Endothelial cell of umbilical vein (primary cell): ENCODE data around the gene FAM83C. TPM values are rescaled to one million over a fixed set of nuclear protein-coding genes. Genes with fewer than 3 reads are reported as not detected.

Experiments
- BruUV-seq: library from RNA; stranded (reverse); fragments of 400-500 nt; replicated peaks from 2 replicates; lab custom pipeline; 2021; lab: Mats Ljungman, UMichigan
- CTCF ChIA-PET: fragments of 300-600, 350-600 bp; sonication (Branson Sonifier 250); formaldehyde crosslinking; loops from one replicate; lab custom pipeline; 2021; ENCODE audit warnings: antibody characterized with exemption, inconsistent platforms; lab: Charles Lee
- POLR2A ChIA-PET: fragments of 300-600, 350-600 bp; sonication (Branson Sonifier 250); formaldehyde crosslinking; loops from one replicate; lab custom pipeline; 2021; ENCODE audit warnings: antibody characterized with exemption, inconsistent platforms; lab: Charles Lee
- DNase-seq: peaks from one replicate; pipeline ENCODE4 v3.0.0-alpha.2; 2011; ENCODE audit warnings: low read depth, low spot score
- FAIRE-seq: peaks from 2 replicates; lab custom pipeline; 2011; peaks lifted over from hg19 to GRCh38; lab: Jason Lieb, UNC
- H2AFZ ChIP-seq: 2 replicates; pipeline ENCODE4 v1.6.0; 2012; ENCODE audit warnings: low read depth, low read length, control low read depth, inconsistent platforms
- H3K27ac ChIP-seq: 2 replicates; pipeline ENCODE4 v1.5.1; 2011; ENCODE audit warnings: low read depth, mild to moderate bottlenecking, control low read depth, low read length, moderate library complexity; ENCODE audit not compliant: insufficient read depth
- H3K27me3 ChIP-seq, 2 experiments: 2 replicates each; pipeline versions ENCODE4 v1.6.0 to v1.6.1; 2011; ENCODE audit warnings: low read length in 2 of 2, mixed read lengths in 1 of 2; ENCODE audit not compliant: control insufficient read depth in 2 of 2, insufficient read depth in 2 of 2
- H3K36me3 ChIP-seq, 2 experiments: 2 replicates in 1 of 2; 3 replicates in 1 of 2; pipeline ENCODE4 v1.5.1; 2011; ENCODE audit warnings: low read length in 2 of 2, mild to moderate bottlenecking in 1 of 2, moderate library complexity in 1 of 2; ENCODE audit not compliant: control insufficient read depth in 2 of 2, insufficient read depth in 2 of 2; ENCODE audit errors: extremely low read depth in 1 of 2
- H3K4me1 ChIP-seq: 3 replicates; pipeline ENCODE4 v1.5.1; 2011; ENCODE audit warnings: mild to moderate bottlenecking, low read length; ENCODE audit not compliant: control insufficient read depth, insufficient read depth; ENCODE audit errors: extremely low read depth
- H3K4me2 ChIP-seq: 2 replicates; pipeline ENCODE4 v1.6.1; 2011; ENCODE audit warnings: low read length, control low read depth, mixed read lengths; ENCODE audit not compliant: insufficient read depth
- H3K4me3 ChIP-seq, 3 experiments: fragments of 200-600 bp in 1 of 3; sonication (generic), shearing (Covaris generic) in 1 of 3; replicated peaks in 1 of 3; 2 replicates each; pipeline ENCODE4 v1.5.1; 2011 to 2016; ENCODE audit warnings: control low read depth in 3 of 3, low read length in 3 of 3, mild to moderate bottlenecking in 2 of 3, inconsistent platforms in 1 of 3, low read depth in 1 of 3, moderate library complexity in 1 of 3; ENCODE audit not compliant: insufficient read depth in 1 of 3
- H3K79me2 ChIP-seq: 2 replicates; pipeline ENCODE4 v1.6.0; 2012; ENCODE audit warnings: low read length, inconsistent platforms; ENCODE audit not compliant: control insufficient read depth, insufficient read depth
- H3K9ac ChIP-seq: replicated peaks from 2 replicates; pipeline ENCODE3; 2011; ENCODE audit warnings: low read length, control low read depth; ENCODE audit not compliant: insufficient read depth; ENCODE audit errors: extremely low read depth
- H3K9me1 ChIP-seq: replicated peaks from 3 replicates; pipeline ENCODE4 v1.6.0; 2011; ENCODE audit warnings: mild to moderate bottlenecking, low read length; ENCODE audit not compliant: control insufficient read depth, insufficient read depth; ENCODE audit errors: extremely low read depth
- H3K9me3 ChIP-seq: replicated peaks from 2 replicates; pipeline ENCODE4 v1.5.1; 2012; ENCODE audit warnings: low read length, inconsistent platforms; ENCODE audit not compliant: control insufficient read depth, insufficient read depth
- H4K20me1 ChIP-seq: replicated peaks from 2 replicates; pipeline ENCODE3; 2011; ENCODE audit warnings: mild to moderate bottlenecking, low read length; ENCODE audit not compliant: control insufficient read depth, insufficient read depth; ENCODE audit errors: extremely low read depth
- EZH2 ChIP-seq: IDR thresholded peaks from 2 replicates; pipeline ENCODE4 v1.6.1; 2012; ENCODE audit warnings: borderline replicate concordance, low read depth, mild to moderate bottlenecking, moderate library complexity, low read length, inconsistent platforms; ENCODE audit not compliant: severe bottlenecking
- FOS ChIP-seq: IDR thresholded peaks from 2 replicates; pipeline ENCODE4 v1.6.1; 2011; ENCODE audit warnings: mild to moderate bottlenecking, low read length, moderate library complexity, borderline replicate concordance; ENCODE audit not compliant: insufficient read depth
- GATA2 ChIP-seq: IDR thresholded peaks from 2 replicates; pipeline ENCODE4 v1.7.0; 2011; ENCODE audit warnings: low read depth, mild to moderate bottlenecking, moderate library complexity, mixed read lengths, low read length; ENCODE audit not compliant: insufficient read length, insufficient read depth
- JUN ChIP-seq: IDR thresholded peaks from 2 replicates; pipeline ENCODE4 v1.6.1; 2011; ENCODE audit warnings: borderline replicate concordance, low read depth; ENCODE audit not compliant: insufficient read length, insufficient read depth
- MYC ChIP-seq: IDR thresholded peaks from one replicate; pipeline ENCODE4 v1.6.1; 2011; ENCODE audit warnings: mild to moderate bottlenecking, low read depth, low read length
- POLR2A ChIP-seq: IDR thresholded peaks from 2 replicates; pipeline ENCODE4 v1.6.1; 2012; ENCODE audit warnings: low read depth, mild to moderate bottlenecking, control low read depth, low read length
- dilution Hi-C: fragments of 300-500 bp; cut with MboI; formaldehyde crosslinking; loops from one replicate; pipeline ENCODE4 v1.15.0; 2019; ENCODE audit warnings: low sequenced_read_pairs; ENCODE audit not compliant: extremely low pct_ligation_motif_present
- intact Hi-C: fragments of 100-400 bp; cut with micrococcal nuclease; formaldehyde crosslinking; loops from one replicate; pipeline ENCODE4 v1.10.0; 2022
- polyA plus RNA-seq, 4 experiments: library from polyadenylated mRNA; depleted of rRNA in 3 of 4; stranded (reverse) in 3 of 4; unstranded in 1 of 4; fragments of >200 nt; gene quantifications; 2 replicates each; pipeline versions ENCODE4 v1.2.1 to v1.2.3, GENCODE V29; 2011 to 2012; ENCODE audit warnings: missing spikeins in 1 of 4
- total RNA-seq: library from RNA; stranded (reverse); gene quantifications from 2 replicates; pipeline ENCODE4 v1.2.3, GENCODE V29; 2021

FAM83C gene
- total and polyA plus RNA-seq, 2 donors (not counting 3 experiments of a cell fraction or from before 2014, with no cell fraction given) = not detected

DNA sequence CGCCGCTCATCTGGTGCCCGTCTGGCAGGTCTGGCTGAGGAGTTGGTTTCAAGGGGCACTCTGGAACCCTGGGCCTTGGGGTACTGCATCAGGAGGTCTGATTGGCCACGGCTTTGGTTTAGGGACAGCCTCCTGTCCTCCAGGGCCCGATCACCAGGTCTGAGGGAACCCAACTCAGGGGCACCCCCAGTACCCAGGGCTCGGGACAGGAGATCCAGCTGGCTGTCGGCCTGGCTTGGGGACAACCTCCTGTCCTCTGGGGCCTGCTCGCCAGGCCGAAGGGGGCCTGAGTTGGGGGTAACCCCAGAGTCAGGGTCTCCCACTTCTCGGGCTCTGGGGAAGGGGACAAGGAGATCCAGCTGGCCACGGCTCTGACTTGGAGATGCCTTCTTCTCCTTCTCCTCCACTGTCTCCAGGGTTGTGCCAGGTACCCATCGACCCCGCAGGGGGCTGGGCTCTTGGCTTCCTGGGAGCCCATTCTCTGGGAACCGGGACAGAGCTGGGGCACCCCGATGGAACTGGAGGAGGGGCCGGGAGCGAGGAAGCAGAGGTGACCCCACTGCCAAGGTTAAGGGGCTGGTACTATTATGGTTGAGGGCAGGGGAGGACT, 5.2 kb downstream of the FAM83C start:
- Histone ChIP-seq H3K9me3 (no peaks in the 10 kb centered on the region), H3K36me3 (peaks cover 0 to 2% of the 10 kb centered on the region in 2 experiments), H3K79me2 (peaks cover 22% of the 10 kb centered on the region), H3K9me1 (no peaks in the 10 kb centered on the region), H3K27me3 (no peaks in the 10 kb centered on the region), H3K4me1 (peaks cover 12% of the 10 kb centered on the region), H3K27ac (no peak overlapping the region), H3K4me3 (no peak overlapping the region), H3K9ac (no peak overlapping the region), H2AFZ (no peak overlapping the region), H3K4me2 (no peak overlapping the region), H4K20me1 (no peaks in the 10 kb centered on the region)
- FAIRE-seq = no peak
- no peak for TF ChIP-seq GATA2
- no peak for DNase-seq
- intact Hi-C loops (no loop called here), dilution Hi-C loops (no loop called here)
- CTCF ChIA-PET = interaction anchor here (0.7 to 1.4 kb wide), 2 partner anchors 16 to 19 kb away, joined by 3 to 4 read pairs; no protein-coding TSS in a partner anchor
- no TSS peak for BruUV-seq
- POLR2A ChIA-PET = no interaction called here

DNA sequence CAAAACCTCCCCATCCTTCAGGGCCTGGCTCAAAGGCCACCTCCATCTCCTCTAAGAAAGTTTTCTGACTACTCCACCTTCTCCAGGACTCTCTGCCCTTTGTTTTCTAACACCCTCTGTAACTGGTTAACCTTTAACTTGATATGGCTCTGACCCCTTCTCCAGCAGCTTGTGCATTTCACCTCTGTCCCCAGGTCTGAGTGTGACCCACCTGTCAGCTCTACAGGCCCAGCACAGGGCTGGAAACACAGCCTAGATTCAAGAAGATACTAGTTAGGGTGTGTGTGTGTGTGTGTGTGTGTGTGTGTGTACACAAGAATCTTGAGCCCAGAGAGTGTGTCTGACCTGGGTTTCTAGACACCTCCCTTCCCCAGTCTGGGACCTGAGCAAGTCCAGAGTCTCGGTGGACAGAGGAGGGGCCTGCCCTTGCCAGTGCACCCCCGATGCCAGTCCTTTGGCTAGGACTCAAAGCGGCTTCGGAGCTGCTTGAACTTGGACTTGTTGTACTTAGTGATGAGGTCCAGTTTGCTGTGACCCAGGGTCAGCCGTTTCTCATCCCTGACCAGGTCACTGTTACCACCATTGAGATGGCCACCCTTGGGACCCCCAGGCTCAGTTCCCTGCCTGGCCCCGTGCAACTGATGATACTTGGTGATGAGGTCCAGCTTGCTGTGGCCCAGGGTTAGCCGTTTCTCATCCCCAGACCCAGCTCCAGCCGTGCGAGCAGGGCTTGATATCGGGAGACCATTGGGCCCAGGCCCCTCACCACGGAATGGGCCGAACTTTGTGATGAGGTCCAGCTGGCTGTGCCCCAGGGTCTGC, 5.9 kb downstream of the FAM83C start:
- Histone ChIP-seq H3K36me3 (peaks cover 1 to 2% of the 10 kb centered on the region in 2 experiments), H3K4me2 (no peak overlapping the region), H3K9ac (no peak overlapping the region), H3K4me1 (peaks cover 12% of the 10 kb centered on the region), H4K20me1 (no peaks in the 10 kb centered on the region), H3K9me1 (no peaks in the 10 kb centered on the region), H3K27ac (no peak overlapping the region), H3K27me3 (no peaks in the 10 kb centered on the region), H3K4me3 (no peak overlapping the region), H3K9me3 (no peaks in the 10 kb centered on the region), H3K79me2 (peaks cover 27% of the 10 kb centered on the region), H2AFZ (no peak overlapping the region)
- ChIA-PET CTCF (interaction anchor here (0.7 kb wide), 1 partner anchor 17 kb away, joined by 3 read pairs; no protein-coding TSS in a partner anchor), POLR2A (no interaction called here)
- TF ChIP-seq MYC (no peak), JUN (no peak), EZH2 (no peak), POLR2A (no peak), GATA2 (no peak), FOS (no peak)
- dilution Hi-C loops = no loop called here
- FAIRE-seq (no peak), DNase-seq (no peak)
- intact Hi-C loops = no loop called here
- no TSS peak for BruUV-seq
